Breast epithelium (tissue), 3 donors: Measurements from ENCODE around the gene PMM2.

ENCODE experiments used
- CTCF ChIP-seq, 3 donors: fragments of 450-650 bp; IDR thresholded peaks; one replicate each; pipeline ENCODE4 v1.5.1; 2016 to 2017; ENCODE audit warnings: antibody characterized with exemption in 3 of 3, mild to moderate bottlenecking in 3 of 3, moderate library complexity in 3 of 3
- POLR2AphosphoS5 ChIP-seq, 3 donors: sonication (generic); formaldehyde crosslinking; IDR thresholded peaks; one replicate each; pipeline ENCODE4 v1.6.1; 2017; ENCODE audit warnings: antibody characterized with exemption in 3 of 3

- TF ChIP-seq CTCF (IDR thresholded peaks at IDR 0.05) (no peak), POLR2AphosphoS5 (IDR thresholded peaks at IDR 0.05) (no peak)
Measured at GRCh38 chr16:8831450-8831849, 33.8 kb downstream of the PMM2 start.
